GM19452 (cell line): ENCODE data around the gene SEMA4D.

Source experiments
- ATAC-seq: cut with Tn5 transposase; IDR thresholded peaks from one replicate; pipeline ENCODE4 v1.9.1; 2021; ENCODE audit not compliant: unreplicated experiment

Gene SEMA4D

GRCh38 chr9:89417832-89418473, 80.0 kb downstream of the SEMA4D start:
- no peak for ATAC-seq

- ATAC-seq, result no peak
Measured at GRCh38 chr9:89414670-89415324, 83.1 kb downstream of the SEMA4D start.

- no peak for ATAC-seq
Measured at GRCh38 chr9:89413963-89414638, 83.8 kb downstream of the SEMA4D start.

GRCh38 chr9:89412951-89413350, 85.0 kb downstream of the SEMA4D start:
- no peak for ATAC-seq

- no peak for ATAC-seq
Measured at GRCh38 chr9:89412541-89412940, 85.4 kb downstream of the SEMA4D start.

GRCh38 chr9:89411759-89412158, 86.2 kb downstream of the SEMA4D start:
- ATAC-seq, result no peak

GRCh38 chr9:89410641-89411350, 87.1 kb downstream of the SEMA4D start:
- peak; percentile 50 for ATAC-seq

GRCh38 chr9:89410022-89410421, 87.9 kb downstream of the SEMA4D start:
- no peak for ATAC-seq

GRCh38 chr9:89409466-89409865, 88.4 kb downstream of the SEMA4D start:
- ATAC-seq, result no peak

GRCh38 chr9:89408628-89409101, 89.2 kb downstream of the SEMA4D start:
- no peak for ATAC-seq

GRCh38 chr9:89407070-89407469, 90.8 kb downstream of the SEMA4D start:
- no peak for ATAC-seq

- ATAC-seq, result peak; percentile 59
Measured at GRCh38 chr9:89405826-89406225, 92.1 kb downstream of the SEMA4D start.

GRCh38 chr9:89404074-89404473, 93.8 kb downstream of the SEMA4D start:
- no peak for ATAC-seq

GRCh38 chr9:89402695-89403427, 95.1 kb downstream of the SEMA4D start:
- no peak for ATAC-seq

GRCh38 chr9:89400403-89401116, 97.4 kb downstream of the SEMA4D start:
- ATAC-seq, result peak; percentile 78

- ATAC-seq, result no peak
Measured at GRCh38 chr9:89398621-89399020, 99.3 kb downstream of the SEMA4D start.

- no peak for ATAC-seq
Measured at GRCh38 chr9:89397471-89397870, 100.4 kb downstream of the SEMA4D start.

- no peak for ATAC-seq
Measured at GRCh38 chr9:89395931-89396710, 101.8 kb downstream of the SEMA4D start.

GRCh38 chr9:89394412-89394811, 103.5 kb downstream of the SEMA4D start:
- no peak for ATAC-seq
